ENCODE measurements around the gene PCDHGA9.
"Not testable (repeated sequence)": the region's sequence is repeated elsewhere in the genome, so short reads cannot be mapped to it uniquely, and the experiment has no call there.

Gene PCDHGA9

DNA sequence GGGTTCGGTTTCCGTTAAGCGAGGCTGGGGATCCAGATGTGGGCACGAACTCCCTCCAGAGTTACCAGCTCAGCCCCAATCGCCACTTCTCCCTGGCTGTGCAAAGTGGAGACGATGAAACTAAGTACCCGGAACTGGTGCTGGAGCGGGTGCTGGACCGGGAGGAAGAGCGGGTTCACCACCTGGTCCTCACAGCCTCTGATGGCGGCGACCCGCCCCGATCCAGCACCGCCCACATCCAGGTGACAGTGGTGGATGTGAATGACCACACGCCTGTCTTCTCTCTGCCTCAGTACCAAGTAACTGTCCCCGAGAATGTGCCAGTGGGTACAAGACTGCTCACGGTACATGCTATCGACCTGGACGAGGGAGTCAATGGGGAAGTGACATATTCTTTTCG, 19.2 kb upstream of the PCDHGA9 start:
- DNase-seq (ENCODE audit: low read depth, low spot score) = no peak

DNA sequence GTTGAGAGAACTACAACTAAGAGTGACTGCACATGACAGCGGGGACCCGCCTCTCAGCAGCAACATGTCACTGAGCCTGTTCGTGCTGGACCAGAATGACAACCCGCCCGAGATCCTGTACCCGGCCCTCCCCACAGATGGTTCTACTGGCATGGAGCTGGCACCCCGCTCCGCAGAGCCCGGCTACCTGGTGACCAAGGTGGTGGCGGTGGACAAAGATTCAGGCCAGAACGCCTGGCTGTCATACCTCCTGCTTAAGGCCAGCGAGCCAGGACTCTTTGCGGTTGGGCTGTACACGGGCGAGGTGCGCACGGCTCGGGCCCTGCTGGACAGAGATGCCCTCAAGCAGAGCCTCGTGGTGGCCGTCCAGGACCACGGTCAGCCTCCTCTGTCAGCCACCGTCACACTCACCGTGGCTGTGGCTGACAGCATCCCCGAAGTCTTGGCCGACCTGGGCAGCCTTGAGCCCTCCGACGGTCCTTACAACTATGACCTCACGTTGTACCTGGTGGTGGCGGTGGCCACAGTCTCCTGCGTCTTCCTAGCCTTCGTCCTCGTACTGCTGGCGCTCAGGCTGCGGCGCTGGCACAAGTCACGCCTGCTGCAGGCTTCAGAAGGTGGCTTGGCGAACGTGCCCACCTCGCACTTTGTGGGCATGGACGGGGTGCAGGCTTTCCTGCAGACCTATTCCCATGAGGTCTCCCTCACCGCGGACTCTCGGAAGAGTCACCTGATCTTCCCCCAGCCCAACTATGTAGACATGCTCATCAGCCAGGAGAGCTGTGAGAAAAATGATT, 17.9 kb upstream of the PCDHGA9 start:
- no peak for DNase-seq (ENCODE audit: low read depth, low spot score)

GRCh38 chr5:141387557-141388311, 14.8 kb upstream of the PCDHGA9 start, which contains the start of gene PCDHGB4:
Gene PCDHGB4, plus strand, starts transcription at chr5:141387698. Its CDS starts 187 bp downstream, at chr5:141387885.
- DNase-seq (ENCODE audit: low read depth, low spot score) = not testable (repeated sequence)

DNA sequence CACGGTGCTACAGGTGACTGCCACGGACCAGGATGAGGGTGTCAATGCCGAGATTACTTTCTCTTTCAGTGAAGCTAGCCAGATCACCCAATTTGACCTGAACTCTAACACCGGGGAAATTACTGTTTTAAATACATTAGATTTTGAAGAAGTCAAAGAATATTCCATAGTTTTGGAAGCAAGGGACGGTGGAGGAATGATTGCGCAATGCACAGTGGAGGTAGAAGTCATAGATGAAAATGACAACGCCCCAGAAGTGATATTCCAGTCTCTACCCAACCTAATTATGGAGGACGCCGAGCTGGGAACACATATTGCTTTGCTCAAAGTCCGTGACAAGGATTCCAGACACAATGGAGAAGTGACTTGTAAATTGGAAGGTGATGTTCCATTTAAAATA, 13.9 kb upstream of the PCDHGA9 start:
- DNase-seq (ENCODE audit: low read depth, low spot score) = no peak

DNA sequence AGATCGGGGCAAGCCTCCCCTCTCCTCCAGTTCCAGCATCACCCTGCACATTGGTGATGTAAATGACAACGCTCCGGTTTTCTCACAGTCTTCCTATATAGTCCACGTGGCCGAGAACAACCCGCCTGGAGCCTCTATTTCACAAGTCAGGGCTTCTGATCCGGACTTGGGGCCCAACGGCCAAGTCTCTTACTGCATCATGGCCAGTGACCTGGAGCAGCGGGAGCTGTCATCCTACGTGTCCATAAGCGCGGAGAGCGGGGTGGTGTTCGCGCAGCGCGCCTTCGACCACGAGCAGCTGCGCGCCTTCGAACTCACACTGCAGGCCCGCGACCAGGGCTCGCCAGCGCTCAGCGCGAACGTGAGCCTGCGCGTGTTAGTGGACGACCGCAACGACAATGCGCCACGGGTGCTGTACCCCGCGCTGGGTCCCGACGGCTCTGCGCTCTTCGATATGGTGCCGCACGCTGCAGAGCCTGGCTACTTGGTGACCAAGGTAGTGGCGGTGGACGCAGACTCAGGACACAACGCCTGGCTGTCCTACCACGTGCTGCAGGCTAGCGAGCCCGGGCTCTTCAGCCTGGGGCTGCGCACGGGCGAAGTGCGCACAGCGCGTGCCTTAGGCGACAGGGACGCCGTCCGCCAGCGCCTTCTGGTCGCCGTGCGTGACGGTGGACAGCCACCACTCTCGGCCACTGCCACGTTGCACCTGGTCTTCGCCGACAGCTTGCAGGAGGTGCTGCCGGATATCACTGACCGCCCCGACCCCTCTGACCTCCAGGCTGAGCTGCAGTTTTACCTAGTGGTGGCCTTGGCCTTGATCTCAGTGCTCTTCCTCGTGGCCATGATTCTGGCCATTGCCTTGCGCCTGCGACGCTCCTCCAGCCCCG, 13.2 kb upstream of the PCDHGA9 start:
- no peak for DNase-seq (ENCODE audit: low read depth, low spot score)

DNA sequence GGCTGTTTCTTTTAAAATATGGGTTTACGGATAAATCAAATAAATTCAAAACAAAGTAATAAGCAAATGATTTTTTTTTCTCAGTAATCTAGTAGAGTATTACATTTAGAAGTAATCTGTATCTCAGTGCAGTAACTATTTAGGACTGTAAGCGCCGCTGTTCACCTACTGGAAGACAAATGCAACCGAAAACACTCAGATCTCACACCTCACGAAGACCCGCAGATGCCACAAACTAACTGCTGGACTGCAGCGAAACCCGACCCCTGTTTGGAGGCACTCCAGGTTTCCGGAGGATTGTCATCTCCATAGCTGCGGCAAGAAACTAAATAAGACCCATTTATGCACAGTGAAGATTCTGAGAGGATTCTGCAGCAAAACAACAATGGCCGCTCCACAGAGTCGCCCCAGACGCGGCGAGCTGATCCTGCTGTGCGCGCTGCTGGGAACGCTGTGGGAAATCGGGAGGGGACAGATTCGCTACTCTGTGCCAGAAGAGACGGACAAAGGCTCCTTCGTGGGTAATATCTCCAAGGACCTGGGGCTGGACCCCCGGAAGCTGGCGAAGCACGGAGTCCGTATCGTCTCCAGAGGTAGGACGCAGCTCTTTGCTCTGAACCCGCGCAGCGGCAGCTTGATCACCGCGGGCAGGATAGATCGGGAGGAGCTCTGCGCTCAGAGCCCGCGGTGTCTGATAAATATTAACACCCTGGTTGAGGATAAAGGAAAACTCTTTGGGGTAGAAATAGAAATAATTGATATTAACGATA, 10.0 kb upstream of the PCDHGA9 start, which contains the start of gene PCDHGA8:
Gene PCDHGA8 (plus strand): TSS at position 205 of the 770 bp plus-strand sequence. CDS start 181 bp downstream, at position 386.
- no peak for DNase-seq (ENCODE audit: low read depth, low spot score)

DNA sequence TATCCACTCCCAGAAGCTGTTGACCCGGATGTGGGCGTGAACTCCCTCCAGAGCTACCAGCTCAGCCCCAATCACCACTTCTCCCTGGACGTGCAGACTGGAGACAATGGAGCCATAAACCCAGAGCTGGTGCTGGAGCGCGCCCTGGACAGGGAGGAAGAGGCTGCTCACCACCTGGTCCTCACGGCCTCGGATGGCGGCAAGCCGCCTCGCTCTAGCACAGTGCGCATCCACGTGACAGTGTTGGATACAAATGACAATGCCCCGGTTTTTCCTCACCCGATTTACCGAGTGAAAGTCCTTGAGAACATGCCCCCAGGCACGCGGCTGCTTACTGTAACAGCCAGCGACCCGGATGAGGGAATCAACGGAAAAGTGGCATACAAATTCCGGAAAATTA, 9.3 kb upstream of the PCDHGA9 start:
- DNase-seq (ENCODE audit: low read depth, low spot score) = no peak

DNA sequence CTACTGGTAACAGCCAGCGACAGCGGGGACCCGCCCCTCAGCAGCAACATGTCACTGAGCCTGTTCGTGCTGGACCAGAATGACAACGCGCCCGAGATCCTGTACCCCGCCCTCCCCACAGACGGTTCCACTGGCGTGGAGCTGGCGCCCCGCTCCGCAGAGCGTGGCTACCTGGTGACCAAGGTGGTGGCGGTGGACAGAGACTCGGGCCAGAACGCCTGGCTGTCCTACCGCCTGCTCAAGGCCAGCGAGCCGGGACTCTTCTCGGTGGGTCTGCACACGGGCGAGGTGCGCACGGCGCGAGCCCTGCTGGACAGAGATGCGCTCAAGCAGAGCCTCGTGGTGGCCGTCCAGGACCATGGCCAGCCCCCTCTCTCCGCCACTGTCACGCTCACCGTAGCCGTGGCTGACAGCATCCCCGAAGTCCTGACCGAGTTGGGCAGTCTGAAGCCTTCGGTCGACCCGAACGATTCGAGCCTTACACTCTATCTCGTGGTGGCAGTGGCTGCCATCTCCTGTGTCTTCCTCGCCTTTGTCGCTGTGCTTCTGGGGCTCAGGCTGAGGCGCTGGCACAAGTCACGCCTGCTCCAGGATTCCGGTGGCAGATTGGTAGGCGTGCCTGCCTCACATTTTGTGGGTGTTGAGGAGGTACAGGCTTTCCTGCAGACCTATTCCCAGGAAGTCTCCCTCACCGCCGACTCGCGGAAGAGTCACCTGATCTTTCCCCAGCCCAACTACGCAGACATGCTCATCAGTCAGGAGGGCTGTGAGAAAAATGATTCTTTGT, 8.0 kb upstream of the PCDHGA9 start:
- not testable (repeated sequence) for DNase-seq (ENCODE audit: low read depth, low spot score)

GRCh38 chr5:141397756-141398551, 4.6 kb upstream of the PCDHGA9 start, which contains the start of gene PCDHGB5:
Gene PCDHGB5, plus strand, starts transcription at chr5:141397947. Its CDS starts 181 bp downstream, at chr5:141398128.
- not testable (repeated sequence) for DNase-seq (ENCODE audit: low read depth, low spot score)

GRCh38 chr5:141398608-141399007, 4.0 kb upstream of the PCDHGA9 start:
- no peak for DNase-seq (ENCODE audit: low read depth, low spot score)

- DNase-seq (ENCODE audit: low read depth, low spot score) = no peak
These were observed 2.9 kb upstream of the PCDHGA9 start for GRCh38 chr5:141399555-141400258.

DNA sequence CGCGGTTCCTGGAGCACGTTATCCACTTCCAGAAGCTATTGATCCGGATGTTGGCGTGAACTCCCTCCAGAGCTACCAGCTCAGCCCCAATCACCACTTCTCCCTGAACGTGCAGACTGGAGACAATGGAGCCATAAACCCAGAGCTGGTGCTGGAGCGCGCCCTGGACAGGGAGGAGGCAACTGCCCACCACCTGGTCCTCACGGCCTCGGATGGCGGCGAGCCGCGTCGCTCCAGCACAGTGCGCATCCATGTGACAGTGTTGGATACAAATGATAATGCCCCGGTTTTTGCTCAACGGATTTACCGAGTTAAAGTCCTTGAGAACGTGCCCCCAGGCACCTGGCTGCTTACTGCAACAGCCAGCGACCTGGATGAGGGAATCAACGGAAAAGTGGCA, 809 bp downstream of the PCDHGA9 start:
- DNase-seq (ENCODE audit: low read depth, low spot score) = no peak

GRCh38 chr5:141407790-141408505, 5.4 kb downstream of the PCDHGA9 start, which contains the start of gene PCDHGB6:
Gene PCDHGB6, plus strand, starts transcription at chr5:141408021. Its CDS starts 182 bp downstream, at chr5:141408203.
- DNase-seq (ENCODE audit: low read depth, low spot score) = not testable (repeated sequence)

- DNase-seq (ENCODE audit: low read depth, low spot score) = no peak
These were observed 7.2 kb downstream of the PCDHGA9 start for GRCh38 chr5:141409598-141410306.

- DNase-seq (ENCODE audit: low read depth, low spot score) = no peak
These were observed 9.0 kb downstream of the PCDHGA9 start for GRCh38 chr5:141411575-141411974.

- no peak for DNase-seq (ENCODE audit: low read depth, low spot score)
These were observed 10.4 kb downstream of the PCDHGA9 start, which contains the start of gene PCDHGA10 for GRCh38 chr5:141412854-141413539. Gene PCDHGA10, plus strand, starts transcription at chr5:141412987. Its CDS starts 189 bp downstream, at chr5:141413176.

Measured in smooth muscle cell of the brain vasculature (primary cell).